GM18526 (cell line): ENCODE data around the gene TNP2.

Source experiments
- POLR2A ChIP-seq: IDR thresholded peaks from 3 replicates; pipeline ENCODE4 v1.6.1; 2011; ENCODE audit not compliant: insufficient read length; ENCODE audit errors: extremely low read depth

TNP2 gene

DNA sequence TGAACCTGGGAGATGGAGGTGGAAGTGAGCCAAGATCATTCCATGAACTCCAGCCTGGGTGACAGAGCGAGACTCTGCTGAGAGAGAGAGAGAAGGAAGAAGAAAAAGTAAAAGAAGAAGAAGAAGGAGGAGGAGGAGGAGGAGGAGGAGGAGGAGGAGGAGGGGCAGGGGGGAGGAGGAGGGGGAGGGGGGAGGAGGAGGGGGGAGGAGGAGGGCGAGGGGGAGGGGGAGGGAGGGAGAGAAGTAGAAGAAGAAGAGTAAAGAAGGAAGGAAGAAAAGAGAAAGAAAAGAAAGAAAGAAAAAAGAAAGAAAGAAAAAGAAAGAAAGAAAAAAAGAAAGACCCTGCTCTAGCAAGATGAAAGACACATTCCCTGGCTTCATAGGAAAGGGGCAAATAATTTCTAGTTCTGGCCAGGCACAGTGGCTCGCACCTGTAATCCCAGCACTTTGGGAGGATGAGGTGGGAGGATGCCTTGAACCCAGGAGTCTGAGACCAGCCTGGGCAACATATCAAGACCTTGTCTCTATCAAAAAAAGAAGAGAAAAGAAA lies 36.7 kb downstream of the TNP2 start:
- no peak for TF ChIP-seq POLR2A

DNA sequence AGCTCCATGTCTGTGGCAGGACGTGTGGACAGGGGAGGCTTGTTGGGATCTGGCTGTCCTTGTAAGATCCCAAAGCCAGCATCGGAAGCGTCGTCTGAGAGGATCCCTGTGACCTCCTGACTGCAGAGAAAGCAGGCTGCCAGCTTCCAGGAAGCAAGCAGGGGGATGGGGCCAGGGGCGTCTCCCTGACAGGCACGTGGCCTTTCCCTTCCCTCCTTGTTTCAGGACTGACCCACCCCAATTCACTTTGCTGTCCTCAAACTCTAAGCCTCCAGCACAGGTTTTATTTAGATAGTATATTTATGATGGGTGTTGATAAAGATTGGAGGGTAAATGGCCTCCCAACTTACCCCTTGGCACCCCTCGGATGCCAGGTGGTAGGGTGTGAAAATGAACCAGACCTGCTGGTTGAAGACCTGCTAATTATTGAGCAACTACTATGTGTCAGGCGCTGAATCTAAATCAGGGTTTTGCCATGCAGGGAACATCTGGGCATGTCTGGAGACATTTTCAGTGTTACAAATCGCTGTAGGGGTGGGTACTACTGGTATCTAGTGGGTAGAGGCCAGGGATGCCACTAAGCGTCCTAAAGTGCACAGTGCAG lies 37.7 kb downstream of the TNP2 start:
- TF ChIP-seq POLR2A: no peak

DNA sequence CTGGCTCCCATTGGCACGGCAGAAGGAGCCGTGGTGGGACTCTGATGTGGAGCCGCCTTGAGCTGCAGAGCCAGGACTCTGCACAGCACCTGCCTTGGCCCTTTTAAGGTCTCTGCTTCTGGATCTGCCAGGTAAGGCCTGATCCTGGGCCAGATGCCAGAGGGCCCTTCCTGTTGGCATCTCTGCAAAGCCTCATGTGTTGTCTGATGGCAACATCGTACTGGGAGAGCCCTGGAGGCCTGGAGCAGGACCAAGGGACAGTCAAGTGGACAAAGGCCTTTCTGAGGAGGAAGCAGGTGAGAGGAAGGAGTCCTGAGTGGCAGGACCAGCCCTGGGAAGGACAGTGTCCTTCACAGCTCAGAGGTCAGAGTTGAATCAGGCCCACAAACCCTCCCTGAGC lies 39.2 kb downstream of the TNP2 start:
- TF ChIP-seq POLR2A: no peak

DNA sequence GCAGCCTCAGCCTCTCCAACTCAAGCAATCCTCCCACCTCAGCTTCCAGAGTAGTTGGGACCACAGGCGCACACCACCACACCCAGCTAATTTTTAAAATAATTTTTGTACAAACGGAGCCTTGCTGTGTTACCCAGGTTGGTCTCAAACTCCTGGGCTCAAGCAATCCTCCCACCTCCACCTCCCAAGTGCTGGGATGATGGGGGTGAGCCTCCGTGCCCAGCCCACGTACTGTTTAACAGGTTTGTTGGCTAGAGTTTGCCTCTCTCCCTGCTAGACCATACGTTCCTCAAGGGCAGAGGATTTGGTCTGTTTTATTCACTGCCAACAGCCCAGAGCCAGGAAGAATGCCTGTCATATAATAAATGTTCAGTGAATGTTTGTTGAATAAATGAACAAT lies 39.7 kb downstream of the TNP2 start:
- TF ChIP-seq POLR2A: no peak

DNA sequence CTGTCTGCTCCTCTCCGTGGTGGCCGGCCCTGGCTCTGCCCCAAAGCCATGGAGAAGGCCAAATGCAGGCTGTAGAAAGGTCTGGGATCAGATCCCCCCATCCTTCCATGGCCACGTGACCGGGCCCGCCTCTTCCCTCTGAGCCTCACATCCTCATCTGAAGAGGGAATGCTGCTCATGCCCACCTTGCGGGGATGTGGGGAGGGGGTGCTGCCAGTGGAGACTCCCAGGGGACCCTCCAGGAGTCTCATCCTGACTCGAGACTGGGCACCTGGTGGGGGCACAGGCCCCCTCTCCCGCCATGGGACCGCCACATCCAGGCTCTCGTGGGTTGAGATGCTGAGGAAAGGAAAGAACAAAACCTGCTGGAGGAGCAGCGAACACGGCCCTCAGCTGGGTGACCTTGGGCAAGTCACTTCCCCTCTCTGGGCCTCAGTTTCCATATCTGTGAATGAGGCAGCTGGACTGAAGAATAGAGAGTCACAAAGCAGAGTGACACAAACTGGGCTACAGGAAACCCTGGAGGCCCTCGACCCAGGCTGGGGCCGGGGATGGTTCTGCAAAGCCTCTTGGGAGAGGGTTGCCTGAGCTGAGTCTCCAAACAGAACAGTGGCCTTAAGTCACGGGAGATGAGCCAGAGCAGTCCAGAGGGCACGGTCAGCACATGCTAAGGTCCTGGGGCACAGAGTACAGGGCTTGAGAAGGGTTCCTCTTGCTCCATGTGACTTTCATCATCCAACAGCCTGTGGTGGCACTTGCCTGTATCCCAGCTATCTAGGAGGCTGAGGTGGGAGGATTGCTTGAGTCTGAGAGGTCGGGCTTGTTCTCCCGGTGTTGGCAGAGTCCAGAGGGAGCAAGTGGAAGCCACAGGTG lies 43.2 kb downstream of the TNP2 start:
- TF ChIP-seq POLR2A: no peak

DNA sequence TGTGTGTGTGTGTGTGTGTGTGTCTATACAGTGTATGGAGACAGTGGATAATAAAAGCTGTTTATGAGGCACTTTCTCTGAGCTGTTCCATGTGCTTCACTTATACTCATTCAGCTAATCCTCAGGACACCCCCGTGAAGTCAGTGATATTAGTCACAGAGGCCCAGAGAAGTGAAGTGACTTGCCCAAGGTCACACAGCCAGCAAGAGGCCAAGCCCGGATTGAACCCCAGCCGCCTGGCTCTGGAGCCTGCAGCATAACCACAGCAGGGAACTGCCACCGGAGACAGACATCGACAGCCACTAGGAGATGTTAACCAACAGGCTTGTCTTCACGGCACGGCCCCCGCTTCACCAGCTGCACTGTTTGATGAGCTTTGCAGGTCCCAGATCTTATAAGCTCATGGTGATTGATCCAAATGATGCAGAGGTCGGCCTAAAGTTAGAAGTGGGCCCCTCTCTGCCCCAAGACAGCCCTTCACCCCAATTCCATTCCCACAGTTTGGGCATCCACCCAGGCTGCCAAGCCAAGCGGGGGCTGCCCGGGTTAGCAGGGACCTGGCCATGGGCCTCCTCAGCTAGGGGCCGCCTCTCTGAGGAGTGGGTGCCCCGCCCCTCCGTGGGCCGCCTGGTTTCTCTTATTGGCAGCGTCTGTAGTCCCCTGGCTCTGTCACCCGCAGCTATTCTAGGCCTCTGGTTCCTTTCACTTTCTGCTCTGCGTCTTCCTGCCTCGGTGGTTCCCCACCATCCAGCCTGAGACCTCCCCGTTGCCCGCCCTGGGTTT lies 44.0 kb downstream of the TNP2 start:
- TF ChIP-seq POLR2A: peak; percentile 56

DNA sequence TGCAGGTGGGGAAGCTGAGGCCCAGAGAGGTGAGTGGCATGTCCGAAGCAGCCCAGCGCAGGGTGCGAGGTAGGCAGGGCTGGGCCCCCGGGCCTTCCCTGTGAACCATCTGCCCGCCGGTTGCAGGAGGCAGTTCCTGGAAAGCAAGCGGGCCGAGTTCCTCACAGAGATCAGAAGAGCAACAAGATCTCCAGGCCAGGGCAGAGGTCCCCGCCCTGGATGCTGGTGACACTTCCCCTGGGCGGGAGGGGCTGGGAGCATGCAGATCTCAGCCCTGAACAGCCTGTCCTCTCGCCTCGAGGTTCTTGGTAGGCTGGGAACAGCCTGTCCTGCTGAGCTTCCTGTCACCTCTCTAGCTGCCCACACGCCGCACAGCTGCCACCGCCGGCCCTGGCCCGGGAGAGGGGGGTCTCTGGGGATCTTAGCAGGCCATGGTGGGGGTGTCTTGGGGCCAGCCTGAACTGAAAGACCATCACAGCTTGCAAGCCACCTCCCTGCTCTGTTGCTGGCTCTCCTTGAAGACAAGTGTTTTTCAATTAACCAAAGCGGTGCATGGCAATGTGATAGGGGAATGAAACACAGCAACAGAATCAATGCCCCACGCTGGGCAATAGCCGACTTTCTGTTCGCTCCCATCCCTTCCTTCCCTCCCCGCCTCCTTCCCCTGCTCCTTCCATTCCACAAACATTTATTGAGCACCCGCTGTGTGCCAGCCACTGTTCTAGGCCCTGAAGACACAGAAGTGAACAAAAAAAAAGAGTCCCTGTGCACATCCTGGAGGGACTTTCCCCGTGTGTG lies 44.8 kb downstream of the TNP2 start:
- no peak for TF ChIP-seq POLR2A

DNA sequence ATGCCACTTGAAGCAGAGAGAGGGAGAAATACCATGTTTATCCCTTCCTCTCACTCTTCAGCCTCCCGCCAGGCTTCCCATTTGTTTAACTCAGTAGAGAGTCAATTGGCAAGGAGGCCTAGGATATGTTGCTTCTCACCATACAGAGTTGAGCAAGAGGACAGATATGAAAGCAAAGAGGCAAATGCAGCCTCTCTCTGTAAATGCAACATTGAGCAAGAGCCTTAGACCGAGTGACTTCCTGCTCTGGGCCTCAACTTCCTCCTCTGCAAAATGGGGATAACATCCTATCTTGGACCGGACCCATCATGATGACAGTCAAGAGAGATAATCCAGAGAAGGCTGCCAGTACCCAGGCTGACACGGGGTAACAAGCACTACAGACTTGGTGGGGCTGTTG lies 49.9 kb downstream of the TNP2 start:
- no peak for TF ChIP-seq POLR2A

DNA sequence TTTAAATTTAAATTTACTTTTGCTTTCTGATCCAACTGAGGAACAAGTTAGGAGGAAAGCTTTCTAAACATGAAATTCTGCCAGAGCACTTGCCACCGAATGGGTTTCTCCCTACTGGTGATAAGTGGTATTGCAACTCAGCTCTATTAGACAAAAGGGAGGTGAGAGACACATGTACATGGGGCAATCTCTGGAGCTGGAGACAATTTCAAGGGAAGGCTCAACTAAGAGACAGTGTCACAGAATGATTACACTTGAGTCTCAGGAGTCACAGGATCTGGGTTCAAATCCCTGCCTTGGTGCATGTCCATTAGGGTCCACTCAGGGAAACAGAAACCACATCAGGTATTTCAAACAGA lies 50.5 kb downstream of the TNP2 start:
- no peak for TF ChIP-seq POLR2A
